HG03064 (cell line): ENCODE data around the gene ZMIZ2.
"Not testable (repeated sequence)": the region's sequence is repeated elsewhere in the genome, so short reads cannot be mapped to it uniquely, and the experiment has no call there.

ENCODE experiments used
- ATAC-seq: cut with Tn5 transposase; IDR thresholded peaks from one replicate; pipeline ENCODE4 v1.9.1; 2021; ENCODE audit warnings: low read depth; ENCODE audit not compliant: unreplicated experiment

Gene ZMIZ2

DNA sequence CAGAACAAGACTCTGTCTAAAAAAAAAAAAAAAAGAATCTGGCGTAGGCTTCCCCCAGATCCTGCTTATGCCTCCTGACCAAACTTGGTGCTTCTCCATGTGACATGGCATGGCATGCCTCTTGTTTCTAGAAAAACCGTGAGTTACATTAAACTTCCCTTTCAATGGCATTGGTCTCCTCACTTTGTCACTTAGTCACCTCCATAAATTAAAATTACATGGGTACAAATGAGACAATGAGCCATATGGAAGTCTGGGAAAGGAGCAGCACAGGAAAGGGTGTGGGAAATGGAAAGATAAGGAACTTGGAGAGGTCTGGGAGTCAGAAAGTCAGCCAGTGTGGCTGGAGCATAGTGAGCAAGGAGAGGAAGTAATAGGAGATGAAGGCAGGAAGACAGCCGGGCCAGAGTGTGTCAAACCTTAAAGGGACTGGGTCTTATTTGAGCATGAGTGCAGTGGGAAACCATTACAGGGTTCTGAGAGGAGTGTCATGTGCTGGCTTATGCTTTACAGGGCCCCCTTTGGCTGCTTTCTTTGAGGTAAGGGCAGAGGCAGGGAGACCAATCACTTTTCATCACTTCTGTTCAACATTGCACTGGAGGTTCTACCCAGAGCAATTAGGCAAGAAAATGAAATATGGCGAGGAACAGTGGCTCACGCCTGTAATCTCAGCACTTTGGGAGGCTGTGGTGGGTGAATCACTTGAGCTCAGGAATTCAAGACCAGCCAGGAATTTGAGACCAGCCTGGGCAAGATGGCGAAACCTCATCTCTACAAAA, 21.3 kb upstream of the ZMIZ2 start:
- ATAC-seq: no peak

DNA sequence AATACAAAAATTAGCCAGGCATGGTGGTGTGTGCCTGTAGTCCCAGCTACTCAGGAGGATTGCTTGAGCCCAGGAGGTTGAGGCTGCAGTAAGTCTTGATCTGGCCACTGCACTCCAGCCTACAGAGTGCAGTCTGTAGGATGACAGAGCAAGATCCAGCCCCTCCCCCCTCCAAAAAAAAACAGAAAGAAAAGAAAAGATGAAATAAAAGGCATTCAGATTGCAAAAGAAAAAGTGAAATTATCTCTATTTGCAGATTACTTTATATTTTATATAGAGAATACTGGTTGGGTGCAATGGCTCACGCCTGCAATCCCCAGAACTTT, 20.7 kb upstream of the ZMIZ2 start:
- no peak for ATAC-seq

DNA sequence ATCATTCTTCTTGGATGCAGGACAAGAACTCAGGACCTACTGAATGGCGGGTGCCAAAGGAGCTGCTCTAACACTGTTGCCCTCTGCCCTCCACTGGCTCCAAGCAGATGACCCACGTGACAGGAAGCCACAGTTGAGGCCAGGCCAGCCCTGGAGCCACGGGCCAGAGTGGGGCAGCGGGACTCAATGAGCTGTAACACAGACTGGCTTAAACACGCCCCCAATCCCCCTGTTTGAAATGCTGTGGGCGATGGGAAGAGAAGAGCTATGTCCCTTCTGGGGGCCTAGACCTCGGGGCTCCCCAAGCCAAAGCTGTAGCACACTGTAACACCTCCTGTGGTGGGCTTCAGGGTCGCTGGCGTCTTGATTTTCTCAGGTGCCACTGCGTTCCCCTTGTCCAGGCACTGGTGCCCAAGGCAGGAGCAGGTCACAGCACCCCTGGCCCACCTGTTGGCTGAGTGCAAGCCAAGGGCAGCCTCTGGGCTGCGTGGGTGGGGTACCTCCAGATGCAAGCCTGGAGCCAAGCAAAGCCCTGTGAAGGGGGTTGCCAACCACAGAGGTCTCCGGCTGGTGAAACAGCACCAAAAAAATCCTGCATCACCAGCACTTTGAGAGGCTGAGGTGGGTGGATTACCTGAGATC, 18.6 kb upstream of the ZMIZ2 start:
- no peak for ATAC-seq

GRCh38 chr7:44732971-44733370, 15.7 kb upstream of the ZMIZ2 start:
- ATAC-seq: not testable (repeated sequence)

- no peak for ATAC-seq
Observed at GRCh38 chr7:44733708-44734481, 14.8 kb upstream of the ZMIZ2 start.

GRCh38 chr7:44735403-44736165, 13.1 kb upstream of the ZMIZ2 start:
- no peak for ATAC-seq

DNA sequence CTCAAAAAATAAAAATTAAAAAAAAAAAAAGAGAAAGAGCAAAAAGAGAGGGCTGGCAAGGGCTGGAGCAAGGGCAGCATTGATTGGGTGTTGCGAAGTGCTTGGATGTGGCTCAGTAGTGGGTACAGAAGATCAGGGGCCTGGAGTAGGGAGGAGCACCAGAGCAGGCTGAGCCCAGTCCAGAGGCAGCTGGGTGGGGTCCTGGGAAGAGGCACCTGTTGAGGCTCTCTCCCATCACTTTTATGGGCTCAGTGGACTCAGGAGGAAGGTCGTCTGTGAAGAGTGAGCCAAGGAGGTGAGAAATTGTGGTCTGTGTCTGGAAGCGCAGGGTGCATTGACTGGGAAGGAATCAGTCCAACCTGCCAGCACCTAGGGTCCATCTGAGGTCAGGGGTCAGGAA, 11.8 kb upstream of the ZMIZ2 start:
- no peak for ATAC-seq

DNA sequence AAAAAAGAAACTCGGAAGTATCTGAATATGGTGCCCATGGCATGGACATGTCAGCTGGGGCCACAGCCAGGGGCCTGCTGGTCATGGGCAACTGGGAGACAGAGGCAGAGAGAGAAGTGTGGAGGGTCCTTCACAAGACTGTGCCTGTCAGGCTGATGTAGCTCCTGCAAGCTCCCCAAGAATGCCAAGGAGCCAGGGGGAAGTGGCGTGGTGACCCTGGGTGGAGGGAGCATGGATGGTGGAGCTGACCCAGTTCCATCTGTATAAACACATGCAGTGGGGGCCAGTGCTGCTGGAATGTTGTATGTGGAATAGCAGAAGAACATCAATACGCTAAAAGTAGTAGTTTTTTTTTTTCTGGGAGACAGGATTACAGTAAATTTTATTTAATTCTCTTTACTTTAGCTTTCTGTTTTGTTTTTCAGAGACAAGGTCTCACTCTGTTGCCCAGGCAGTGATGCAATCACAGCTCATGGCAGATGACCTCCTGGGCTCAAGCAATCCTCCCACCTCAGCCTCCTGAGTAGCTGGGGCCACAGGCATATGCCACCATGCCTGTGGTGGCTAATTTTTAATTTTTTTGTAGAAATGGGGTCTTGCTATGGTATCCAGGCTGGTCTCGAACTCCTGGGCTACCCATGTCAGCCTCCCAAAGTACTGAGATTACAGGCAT, 10.5 kb upstream of the ZMIZ2 start:
- no peak for ATAC-seq

DNA sequence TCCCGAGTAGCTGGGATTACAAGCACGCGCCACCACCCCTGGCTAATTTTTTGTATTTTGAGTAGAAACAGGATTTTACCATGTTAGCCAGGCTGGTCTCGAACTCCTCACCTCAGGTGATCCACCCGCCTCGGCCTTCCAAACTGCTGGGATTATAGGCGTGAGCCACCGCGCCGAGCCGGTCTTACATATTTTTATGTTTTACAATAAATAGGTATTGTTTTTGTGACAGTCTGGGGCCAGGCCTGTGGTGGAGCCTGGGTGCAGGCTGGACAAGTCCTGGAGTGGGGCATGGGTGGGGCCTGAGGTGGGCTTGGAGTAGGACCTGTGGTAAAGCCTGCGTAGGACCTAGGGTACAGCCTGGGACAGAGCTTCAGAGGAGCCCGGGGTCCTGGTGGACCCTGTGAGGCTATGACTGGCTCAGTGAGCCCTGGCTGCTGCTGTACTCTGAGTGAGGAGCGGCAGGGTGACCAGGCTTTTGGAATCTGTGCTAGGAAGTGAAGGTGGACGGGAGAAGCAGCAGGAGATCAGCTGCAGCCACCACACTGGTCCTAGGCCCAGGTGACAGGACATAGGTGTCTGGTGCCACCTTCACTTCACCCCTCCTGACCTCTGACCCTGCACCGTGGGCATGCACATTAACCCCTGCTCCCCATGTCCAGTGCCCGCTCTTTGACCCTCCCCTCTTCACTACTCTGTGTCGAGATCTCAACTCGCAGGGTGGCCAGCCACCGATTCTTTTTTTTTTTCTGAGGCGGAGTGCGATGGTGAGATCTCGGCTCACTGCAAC, 9.6 kb upstream of the ZMIZ2 start:
- ATAC-seq: no peak

DNA sequence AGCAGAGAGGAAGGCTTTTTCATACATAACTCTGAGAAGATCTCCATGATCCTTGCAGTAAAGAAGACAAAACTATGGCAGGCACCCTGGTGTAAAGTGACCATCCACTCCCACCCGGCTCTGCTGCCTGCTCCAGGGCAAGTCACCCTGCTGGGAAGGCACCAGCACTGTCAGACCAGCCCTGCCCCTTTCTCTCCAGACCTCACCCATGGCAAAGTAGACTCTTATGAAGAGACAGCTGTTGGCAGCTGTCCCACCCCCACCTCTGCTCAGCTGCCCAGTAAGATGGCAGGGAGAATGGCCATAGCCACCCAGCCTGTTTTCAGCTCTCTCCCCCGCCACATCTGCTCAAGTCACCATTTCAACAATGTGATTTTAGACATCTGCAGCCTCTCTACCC, 8.6 kb upstream of the ZMIZ2 start:
- ATAC-seq: no peak

GRCh38 chr7:44743750-44744149, 4.9 kb upstream of the ZMIZ2 start:
- ATAC-seq: no peak

DNA sequence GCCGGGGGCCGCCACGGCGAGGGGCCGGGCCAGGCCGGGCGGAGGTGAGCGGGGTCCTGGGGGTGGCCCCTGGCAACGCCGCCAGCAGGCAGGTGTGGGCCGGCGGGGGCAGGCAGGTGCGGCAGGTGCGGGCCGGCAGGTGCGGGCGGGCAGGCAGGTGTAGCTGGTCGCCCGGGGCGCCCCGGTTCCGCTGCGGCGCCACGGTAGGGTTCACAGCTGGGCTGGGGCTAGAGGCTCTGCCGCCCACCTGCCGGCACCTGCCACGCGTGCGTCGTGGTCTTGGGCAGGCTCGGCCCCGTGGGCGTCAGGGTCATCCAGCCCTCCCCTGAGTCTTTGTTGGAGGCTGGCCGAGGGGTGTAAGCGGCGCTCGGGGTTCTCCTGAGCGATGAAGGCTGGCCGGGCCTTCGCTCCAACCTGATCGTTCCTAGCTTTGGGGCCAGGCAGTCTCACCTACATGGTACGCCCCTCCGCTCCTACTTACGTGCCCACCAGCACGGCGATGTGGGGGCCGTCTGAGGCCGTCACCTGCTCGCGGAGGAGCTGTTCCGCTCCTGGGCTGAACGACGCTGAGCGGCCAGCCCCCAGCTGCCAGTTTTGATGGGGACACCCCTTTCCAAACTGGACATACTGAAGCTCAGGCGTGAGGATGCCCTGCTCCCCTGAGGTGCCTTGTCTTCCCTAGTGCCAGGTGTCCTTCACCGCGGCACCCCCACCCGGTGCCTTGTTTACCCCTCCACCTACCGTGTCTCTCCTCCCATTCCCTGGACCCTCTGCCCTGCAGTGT, 493 bp downstream of the ZMIZ2 start:
- peak; percentile 5 for ATAC-seq

GRCh38 chr7:44749992-44750391, 1.3 kb downstream of the ZMIZ2 start:
- no peak for ATAC-seq

DNA sequence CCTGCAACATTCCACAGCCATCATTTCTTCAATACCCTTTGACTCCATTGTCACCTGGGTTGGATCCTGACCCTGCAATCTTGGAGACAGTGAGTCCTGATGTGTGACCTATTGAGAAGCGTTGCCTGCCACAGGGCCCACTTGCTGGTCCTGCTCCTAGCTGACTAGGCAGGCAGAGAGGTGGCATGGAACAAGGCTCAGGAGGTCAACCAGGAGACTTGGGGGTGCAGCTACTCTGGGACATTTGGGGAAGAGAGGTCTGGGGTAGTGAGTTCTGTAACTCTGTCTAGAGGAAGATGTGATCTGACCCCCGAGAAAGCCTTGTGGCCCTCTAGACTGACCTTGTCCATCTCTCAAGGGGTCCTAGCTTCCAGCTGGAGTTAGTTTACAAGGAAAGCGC, 1.8 kb downstream of the ZMIZ2 start:
- no peak for ATAC-seq

DNA sequence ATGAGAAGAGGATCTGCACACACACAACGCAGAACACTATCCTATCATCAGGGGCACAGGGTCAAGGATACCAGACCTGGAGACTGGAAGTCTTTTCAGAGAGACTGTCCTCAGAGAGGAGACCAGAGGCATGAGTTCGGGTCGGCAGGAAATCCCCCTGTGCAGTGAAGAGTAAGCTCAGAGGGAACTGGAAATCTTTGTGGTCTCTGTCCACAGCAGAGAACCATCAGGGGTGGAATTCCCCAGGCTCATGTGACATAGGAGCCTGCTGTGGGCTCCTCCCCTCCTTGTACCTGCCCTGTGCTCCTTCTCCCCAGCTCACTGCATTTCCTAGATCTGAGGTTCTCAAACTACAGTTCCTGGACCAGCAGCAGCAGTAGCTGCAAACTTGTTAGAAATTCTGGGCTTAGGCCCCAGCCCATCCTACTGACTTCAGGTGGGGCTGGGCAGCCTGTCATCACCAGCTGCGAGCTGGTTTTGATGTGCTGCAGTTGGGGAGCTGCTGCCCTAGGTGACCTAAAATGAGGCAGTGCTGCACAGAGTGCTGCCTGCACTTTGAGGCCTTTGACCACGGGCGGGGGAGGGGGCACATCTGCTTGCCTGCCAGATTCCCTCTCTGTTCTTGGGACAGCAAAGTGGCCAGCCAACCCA, 2.4 kb downstream of the ZMIZ2 start:
- ATAC-seq: peak; percentile 43

DNA sequence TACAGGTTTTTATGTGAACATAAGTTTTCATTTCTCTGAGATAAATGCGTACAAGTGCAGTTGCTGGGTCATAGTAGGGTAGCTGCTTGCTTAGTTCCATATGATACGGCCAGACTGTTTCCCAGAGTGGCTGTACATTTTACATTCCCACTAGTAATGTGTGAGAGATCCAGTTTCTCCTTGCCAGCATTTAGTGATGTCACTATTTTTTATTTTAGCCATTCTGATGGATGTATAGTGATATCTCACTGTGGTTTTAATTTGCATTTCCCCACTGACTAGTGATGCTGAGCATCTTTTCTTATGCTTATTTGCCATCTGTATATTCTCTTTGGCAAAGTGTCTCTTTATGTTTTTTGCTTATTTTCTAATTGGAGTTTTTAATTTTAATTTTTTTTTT, 4.2 kb downstream of the ZMIZ2 start:
- ATAC-seq: no peak

DNA sequence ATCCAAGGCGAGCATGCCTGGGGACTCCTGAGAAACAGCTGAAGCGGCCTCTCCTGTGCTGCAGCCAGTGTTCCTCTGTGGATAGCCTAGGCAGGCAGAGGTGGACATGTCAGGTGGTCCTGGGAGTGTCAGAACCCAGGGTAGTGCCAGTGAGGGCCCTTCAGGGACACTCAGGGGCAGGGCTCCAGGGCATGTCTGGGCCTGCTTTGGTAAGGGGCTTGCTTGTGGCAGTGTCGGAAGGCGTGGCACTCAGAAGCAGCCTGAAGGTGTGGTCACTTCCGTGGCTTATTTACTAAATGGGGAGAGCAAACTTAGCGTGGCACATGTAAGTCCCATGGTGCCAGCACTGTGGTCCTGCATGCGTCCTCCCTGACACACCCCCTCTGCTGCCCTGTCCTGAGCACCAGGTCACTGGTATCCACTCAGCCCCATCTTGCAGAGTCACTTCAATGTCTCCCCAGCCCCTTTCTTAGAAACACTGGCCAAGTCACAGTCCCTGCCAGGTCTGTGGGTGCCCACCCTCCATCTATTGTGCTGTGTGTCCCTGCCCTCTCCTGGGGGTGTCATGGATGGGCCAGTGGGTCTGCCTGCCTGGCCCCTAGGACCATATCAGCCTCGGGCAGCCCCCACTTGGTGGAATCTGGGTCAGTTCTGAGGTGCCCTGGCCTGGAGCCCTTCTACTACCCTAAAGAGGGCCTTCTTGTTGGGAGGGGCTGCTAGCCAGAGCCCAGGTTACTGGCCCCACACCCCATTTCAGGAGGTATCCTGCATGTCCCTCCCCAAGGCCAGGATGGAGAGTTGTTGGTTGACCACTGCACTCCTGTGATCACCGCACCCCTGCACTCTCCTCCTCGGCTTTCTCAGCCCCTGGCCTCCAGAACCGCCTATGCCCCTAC, 6.4 kb downstream of the ZMIZ2 start:
- ATAC-seq: no peak
